Neural cell (in vitro differentiated cells): ENCODE results near the gene NUFIP2.

Experiments used
- CTCF ChIP-seq: fragments of 450-650 bp; IDR thresholded peaks from 2 replicates; pipeline ENCODE4 v1.5.1; 2014; ENCODE audit warnings: antibody characterized with exemption, mild to moderate bottlenecking, moderate library complexity; ENCODE audit not compliant: poor library complexity, severe bottlenecking
- EP300 ChIP-seq: fragments of 450-650 bp; conservative IDR thresholded peaks from 2 replicates; pipeline ENCODE4 v1.6.1; 2014; ENCODE audit warnings: antibody characterized with exemption, mild to moderate bottlenecking, moderate library complexity; ENCODE audit not compliant: poor library complexity, severe bottlenecking
- EZH2 ChIP-seq: fragments of 200-600, 300-800 bp; shearing (Covaris generic), sonication (generic); IDR thresholded peaks from 2 replicates; pipeline ENCODE4 v1.6.1; 2014; ENCODE audit warnings: antibody characterized with exemption, low read length, borderline replicate concordance, mild to moderate bottlenecking; ENCODE audit not compliant: insufficient read depth, poor library complexity, severe bottlenecking
- MXI1 ChIP-seq: fragments of 450-650 bp; conservative IDR thresholded peaks from 2 replicates; pipeline ENCODE4 v1.6.1; 2014; ENCODE audit warnings: antibody characterized with exemption, mild to moderate bottlenecking; ENCODE audit not compliant: poor library complexity, severe bottlenecking
- POLR2AphosphoS5 ChIP-seq: IDR thresholded peaks from 2 replicates; pipeline ENCODE4 v1.6.1; 2012
- RAD21 ChIP-seq: fragments of 450-650 bp; conservative IDR thresholded peaks from 2 replicates; pipeline ENCODE4 v1.6.1; 2014; ENCODE audit warnings: antibody characterized with exemption, mild to moderate bottlenecking, moderate library complexity
- REST ChIP-seq: IDR thresholded peaks from 2 replicates; pipeline ENCODE4 v1.6.1; 2012; ENCODE audit warnings: borderline replicate concordance
- SMC3 ChIP-seq: fragments of 450-650 bp; conservative IDR thresholded peaks from 2 replicates; pipeline ENCODE4 v1.6.1; 2014; ENCODE audit warnings: antibody characterized with exemption, mild to moderate bottlenecking, moderate library complexity; ENCODE audit not compliant: poor library complexity
- TAF1 ChIP-seq: IDR thresholded peaks from 2 replicates; pipeline ENCODE4 v1.6.1; 2012; ENCODE audit warnings: low read depth

GRCh38 chr17:29251184-29251583 lies 42.8 kb downstream of the NUFIP2 start:
- no peak for TF ChIP-seq SMC3
- TF ChIP-seq EZH2 = no peak
- no peak for TF ChIP-seq POLR2AphosphoS5
- TF ChIP-seq CTCF = no peak
- no peak for TF ChIP-seq EP300
- no peak for TF ChIP-seq RAD21
- no peak for TF ChIP-seq TAF1
- no peak for TF ChIP-seq MXI1
- TF ChIP-seq REST = no peak
